HS-5 (cell line): Measurements from ENCODE around the gene YBX2.
A peak's percentile ranks its signal among the peaks of the same experiment; 100 is the strongest.

ENCODE experiments used
- DNase-seq: peaks from one replicate; pipeline ENCODE4 v3.0.0-alpha.2; 2012; ENCODE audit warnings: low read depth

Gene YBX2

GRCh38 chr17:7296189-7296861, 1.9 kb upstream of the YBX2 start:
- no peak for DNase-seq

GRCh38 chr17:7295230-7296180, 1.1 kb upstream of the YBX2 start:
- DNase-seq = no peak

DNA sequence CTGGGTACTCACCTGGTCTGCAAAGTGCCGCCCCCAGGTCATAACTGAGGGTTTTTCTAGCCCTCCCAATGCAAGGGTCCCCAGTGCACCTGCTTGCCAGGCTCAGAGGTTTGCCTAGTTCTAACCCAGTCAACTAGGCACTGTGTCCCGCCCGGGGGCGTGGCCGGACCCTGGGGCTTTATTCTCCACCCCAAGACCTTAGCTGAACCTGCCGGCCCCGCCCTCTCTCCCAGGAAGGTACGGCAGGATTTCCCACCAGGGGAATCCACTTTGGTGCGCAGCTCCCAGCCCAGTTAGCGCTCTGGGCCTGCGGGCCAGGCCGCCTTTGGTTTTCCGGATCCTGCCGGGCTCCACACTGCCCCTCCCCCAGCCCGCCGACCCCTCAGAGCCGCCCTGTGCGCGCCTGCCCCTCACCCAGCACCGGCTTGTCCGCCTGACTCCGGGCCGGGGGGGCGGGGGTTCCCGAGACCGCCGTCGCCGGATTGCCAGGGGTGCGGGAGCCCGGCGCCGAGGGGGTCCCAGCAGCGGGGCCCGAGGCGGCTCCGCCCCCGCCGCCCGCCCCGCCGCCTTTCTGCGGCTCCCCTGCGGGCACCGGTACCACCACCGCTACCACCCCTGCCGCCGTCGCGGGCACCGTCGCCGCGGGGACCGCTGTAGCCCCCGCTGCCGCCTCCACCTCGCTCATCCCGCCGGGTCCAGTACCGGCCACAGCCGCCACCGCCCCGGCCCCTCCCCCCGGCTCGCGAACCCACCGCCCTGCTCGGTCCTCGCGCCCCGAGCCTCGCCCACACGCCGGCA, 424 bp downstream of the YBX2 start:
- DNase-seq = no peak

GRCh38 chr17:7293159-7293558, 1.3 kb downstream of the YBX2 start:
- DNase-seq = no peak

- no peak for DNase-seq
These were observed 1.7 kb downstream of the YBX2 start for GRCh38 chr17:7292729-7293128.

GRCh38 chr17:7292194-7292593, 2.2 kb downstream of the YBX2 start:
- DNase-seq = no peak

DNA sequence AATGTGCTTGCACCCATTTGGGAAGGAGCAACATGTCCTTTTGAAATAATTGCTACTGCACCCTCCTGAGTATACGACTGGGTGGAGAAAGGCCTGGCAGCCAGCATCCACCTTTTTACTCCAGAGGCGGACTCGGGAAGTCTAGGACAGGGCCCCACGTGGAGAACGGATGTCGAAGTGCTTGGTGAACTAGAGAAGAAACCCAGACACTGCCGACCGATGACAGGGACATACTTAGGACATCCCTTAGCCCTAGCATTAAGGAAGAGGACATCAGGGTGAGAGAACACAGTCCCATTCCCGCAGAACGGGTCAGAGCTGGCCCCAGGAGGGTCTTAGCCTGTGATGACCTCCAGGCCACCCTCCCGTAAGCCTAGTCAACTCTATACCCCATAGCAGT, 3.8 kb downstream of the YBX2 start:
- no peak for DNase-seq

DNA sequence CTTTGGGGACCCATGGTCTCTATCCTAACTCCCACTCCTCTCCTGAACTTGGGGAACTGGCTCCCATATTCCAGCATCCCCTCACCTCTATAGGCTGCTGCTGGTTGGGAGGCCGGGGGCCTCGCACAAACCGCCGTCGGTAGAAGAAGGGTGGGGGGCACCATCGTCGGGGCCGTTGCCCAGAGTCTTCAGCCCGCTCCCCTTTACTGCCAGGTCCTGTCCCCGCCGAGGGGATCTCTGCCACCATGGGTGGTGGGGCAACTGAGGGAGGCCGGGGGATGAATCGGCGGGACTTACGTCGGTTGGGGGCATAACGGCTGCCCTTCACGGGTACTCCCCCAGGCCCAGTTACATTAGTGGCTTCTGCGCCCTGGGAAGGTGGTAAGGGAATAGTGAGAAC, 4.3 kb downstream of the YBX2 start:
- DNase-seq = no peak

DNA sequence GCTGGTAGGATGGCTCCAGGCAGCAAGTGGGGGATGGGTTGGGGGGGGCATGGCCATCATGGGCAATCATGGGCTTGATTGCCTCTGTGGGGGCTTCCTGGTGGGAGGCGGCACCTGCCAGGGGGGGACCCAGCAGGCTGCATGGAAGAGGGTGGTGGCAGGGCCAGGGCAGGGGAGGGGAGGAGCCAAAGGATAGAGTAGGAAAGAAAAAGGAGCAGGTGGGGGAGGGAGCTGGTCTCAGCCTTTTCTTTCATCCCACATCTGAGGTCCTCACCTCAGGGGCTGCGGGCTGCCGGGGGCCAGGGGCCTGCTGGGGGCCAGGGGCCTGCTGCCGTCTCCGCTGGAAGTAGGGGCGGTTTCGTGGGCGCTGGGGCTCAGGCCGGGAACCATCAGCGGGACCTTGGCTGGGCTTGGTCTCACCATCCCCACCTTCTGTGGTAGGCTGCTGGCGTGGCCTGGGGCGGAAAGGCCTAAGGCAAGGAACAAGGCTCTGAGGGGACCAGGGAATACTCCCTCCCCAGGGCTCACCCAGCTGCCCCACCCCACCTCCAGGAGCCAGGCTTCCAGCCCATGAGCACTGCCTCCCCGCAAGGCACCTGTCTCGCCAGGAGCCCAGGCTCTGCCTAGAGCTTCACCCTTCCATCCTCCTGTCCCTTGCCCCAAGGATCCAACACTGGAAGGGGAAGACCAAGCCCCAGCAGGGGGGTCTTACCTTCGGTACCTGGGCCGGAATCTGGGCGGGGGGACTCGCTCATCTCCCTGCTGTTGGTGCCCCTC, 5.0 kb downstream of the YBX2 start:
- DNase-seq = no peak

DNA sequence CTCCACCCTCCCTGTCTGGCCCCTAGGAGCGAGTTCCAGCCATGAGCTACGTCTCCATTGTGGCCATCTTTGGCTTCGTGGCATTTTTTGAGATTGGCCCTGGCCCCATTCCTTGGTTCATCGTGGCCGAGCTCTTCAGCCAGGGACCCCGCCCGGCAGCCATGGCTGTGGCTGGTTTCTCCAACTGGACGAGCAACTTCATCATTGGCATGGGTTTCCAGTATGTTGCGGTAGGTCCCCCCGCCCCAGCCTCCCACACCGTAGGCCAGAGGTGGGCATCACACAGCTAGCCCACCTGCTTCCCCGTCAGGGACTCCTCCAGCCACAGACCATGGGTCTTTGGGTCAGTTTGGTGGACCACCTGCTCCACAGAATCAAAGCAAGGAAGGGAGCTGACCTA, 8.8 kb downstream of the YBX2 start:
- DNase-seq = no peak

GRCh38 chr17:7284911-7285310, 9.5 kb downstream of the YBX2 start:
- DNase-seq = no peak

- no peak for DNase-seq
These were observed 10.8 kb downstream of the YBX2 start for GRCh38 chr17:7283471-7284216.

- DNase-seq = no peak
These were observed 11.6 kb downstream of the YBX2 start for GRCh38 chr17:7282752-7283321.

DNA sequence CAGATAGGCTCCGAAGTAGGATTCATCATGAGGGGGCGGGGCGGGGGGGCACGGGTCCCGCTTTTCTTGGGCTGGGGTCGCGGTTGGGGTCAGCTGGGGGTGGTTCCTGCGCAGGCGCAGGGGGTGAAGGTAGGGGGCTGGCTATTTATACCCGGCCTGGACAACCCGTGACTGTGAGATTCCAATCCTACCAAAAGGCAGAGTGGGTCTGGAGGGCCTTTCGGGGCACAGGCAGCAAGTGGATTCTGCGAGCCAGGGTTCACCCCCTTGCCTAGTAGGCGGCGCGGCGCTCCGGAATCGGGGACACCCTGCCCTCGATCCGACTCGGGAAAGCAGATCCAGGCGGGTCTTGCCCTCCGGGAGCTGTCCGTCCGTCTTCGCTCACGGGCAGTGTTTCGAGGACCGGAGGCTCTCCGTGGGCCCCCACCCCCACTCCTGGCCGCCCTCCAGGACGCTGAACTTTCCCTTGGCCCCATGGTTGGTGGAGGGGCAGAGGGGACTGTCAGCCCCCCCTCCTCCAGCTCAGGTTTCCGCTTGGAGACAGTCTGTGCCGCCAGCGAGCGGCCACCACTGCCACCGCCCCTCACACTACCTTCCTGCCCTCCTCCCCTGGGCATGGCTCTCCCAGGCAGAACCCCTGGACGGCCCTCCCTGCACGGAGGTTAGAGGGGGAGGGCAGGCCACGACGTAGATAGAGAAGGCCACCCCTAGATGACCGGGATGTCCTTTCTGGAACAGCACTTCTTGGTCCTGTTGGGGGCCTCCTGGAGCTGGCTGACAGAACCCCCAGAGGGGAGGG, 12.3 kb downstream of the YBX2 start:
- no peak for DNase-seq

- peak; percentile 82 for DNase-seq
These were observed 13.1 kb downstream of the YBX2 start, which contains the start of gene SLC2A4 for GRCh38 chr17:7281074-7281952. Gene SLC2A4 (plus strand): TSS chr17:7281718. CDS start chr17:7281935, 217 bp downstream.

DNA sequence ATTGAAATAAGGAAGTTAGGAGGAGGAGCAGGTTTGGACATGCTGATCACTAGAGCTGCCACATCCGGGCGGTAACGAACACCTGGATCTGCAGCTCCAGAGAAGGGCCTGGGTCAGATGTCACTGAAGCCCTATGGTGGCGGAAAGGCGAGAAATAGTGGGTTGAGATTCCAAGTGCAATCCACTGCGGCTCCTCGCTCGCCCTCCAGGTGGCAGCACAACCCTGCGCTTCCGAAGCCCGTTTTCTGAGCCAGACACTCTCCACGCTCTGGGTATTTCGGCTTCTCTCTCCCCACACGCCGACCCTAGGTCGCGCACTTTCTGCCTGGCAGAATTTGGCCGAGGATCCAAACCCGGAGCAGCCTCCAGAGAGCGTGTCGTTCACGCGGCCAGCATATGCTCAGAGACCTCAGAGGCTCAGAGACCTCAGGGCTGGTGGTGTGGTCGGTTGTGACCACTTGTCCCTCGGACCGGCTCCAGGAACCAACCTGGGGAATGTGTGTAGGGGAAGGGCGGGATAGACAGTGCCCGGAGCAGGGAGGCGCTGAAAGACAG, 13.8 kb downstream of the YBX2 start:
- peak; percentile 50 for DNase-seq

- no peak for DNase-seq
These were observed 15.0 kb downstream of the YBX2 start for GRCh38 chr17:7279448-7279847.

- DNase-seq = no peak
These were observed 27.7 kb downstream of the YBX2 start for GRCh38 chr17:7266784-7267183.

- DNase-seq = no peak
These were observed 30.7 kb downstream of the YBX2 start for GRCh38 chr17:7263801-7264078.
